RWPE1 (cell line): Measurements from ENCODE around the gene PRADC1.
"Not testable (repeated sequence)": the region's sequence is repeated elsewhere in the genome, so short reads cannot be mapped to it uniquely, and the experiment has no call there.

Experiments
- CTCF ChIA-PET: fragments of 350-600 bp; sonication (Branson Sonifier 250); formaldehyde crosslinking; extraction: SDS; loops from one replicate; lab custom pipeline; 2021; lab: Yijun Ruan, JAX
- POLR2A ChIA-PET: fragments of 400-600 bp; formaldehyde crosslinking; extraction: SDS; loops from one replicate; lab custom pipeline; 2020; ENCODE audit warnings: antibody characterized with exemption; ENCODE audit not compliant: low non-redundant PET; lab: Yijun Ruan, JAX
- DNase-seq: peaks from one replicate; pipeline ENCODE4 v3.0.0; 2012; ENCODE audit warnings: low spot score
- H3K27ac ChIP-seq: fragments of 450-650 bp; 2 replicates; pipeline ENCODE4 v1.5.1; 2017
- CTCF ChIP-seq: fragments of 450-650 bp; conservative IDR thresholded peaks from 2 replicates; pipeline ENCODE4 v1.5.1; 2017; ENCODE audit warnings: low read depth, mild to moderate bottlenecking

The PRADC1 gene

DNA sequence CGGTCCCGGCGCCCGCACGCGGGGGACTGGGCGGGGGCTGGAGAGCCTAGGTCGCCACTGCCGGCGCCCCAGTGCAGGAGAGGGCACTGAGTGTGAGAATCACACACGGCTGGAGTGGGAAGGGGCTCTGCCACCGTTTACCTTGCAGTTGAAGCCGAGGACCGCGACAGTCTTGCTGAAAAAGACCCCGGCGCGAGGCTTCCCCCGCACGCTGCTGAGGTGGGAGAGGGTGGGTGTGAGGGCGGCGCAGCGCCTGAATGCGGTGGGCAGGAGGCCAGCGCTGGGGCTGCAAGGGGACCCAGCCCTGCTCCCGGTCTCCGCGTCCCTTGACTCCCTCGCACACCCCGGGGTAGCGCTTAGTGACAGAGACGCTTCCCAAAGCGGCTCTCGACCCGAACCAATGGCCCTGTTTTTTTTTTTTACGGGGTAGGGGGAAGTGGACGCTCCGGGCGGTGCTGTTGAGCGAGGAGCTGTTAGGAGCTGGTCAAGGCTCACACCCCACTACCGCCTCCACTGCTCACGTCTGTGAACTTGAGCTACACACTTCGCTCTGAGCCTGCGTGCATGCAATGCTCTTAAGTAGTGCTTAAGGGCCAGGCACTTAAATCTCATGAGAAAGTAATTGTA lies 29.9 kb downstream of the PRADC1 start:
- POLR2A ChIA-PET = no interaction called here
- DNase-seq = no peak
- H3K27ac ChIP-seq = no peak overlapping the region
- TF ChIP-seq CTCF = no peak
- CTCF ChIA-PET = interaction anchor here (0.6 to 2.6 kb wide), 2 partner anchors 9 to 96 kb away, joined by 3 to 7 read pairs; no protein-coding TSS in a partner anchor

DNA sequence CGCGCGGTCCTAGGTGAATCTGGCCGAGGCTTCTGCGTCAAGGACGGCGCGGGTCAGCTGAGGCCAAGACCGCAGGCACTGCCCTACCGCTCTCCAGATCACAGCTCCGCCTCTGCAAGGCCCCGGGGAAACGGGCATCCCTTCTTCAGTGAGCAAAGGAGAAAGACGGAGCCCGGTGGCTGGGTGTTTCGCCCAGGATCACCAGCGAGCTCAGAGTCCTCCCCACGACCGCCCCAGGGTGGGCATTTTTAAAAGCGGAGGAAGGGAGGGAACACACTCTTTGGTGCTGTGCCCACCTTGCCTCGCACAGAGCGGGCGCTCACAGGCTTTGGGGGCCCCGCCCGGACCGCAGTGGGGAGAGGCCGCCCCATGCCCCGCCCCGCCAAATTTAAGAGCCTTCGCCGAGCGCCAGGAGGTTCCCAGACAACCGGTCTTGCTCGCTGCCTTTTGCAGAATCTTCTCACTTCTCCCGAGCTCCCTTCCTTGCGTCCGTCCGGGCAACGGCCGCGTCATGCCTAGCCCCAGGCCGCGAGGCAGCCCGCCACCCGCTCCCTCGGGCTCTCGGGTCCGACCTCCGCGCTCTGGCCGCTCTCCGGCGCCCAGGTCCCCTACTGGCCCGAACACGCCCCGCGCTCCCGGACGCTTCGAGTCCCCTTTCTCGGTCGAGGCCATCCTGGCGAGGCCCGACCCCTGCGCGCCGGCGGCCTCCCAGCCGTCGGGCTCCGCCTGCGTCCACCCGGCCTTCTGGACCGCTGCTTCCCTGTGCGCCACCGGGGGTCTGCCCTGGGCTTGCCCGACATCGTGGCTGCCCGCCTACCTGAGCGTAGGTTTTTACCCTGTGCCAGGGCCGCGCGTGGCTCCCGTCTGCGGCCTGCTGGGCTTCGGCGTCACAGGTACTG lies 30.6 kb downstream of the PRADC1 start, which contains the start of gene NOTO:
TSS of gene NOTO (plus strand) at position 419 of the 899 bp plus-strand sequence. CDS start at position 512, 93 bp downstream.
- POLR2A ChIA-PET = no interaction called here
- DNase-seq = no peak
- no peak for TF ChIP-seq CTCF
- CTCF ChIA-PET = interaction anchor here (2.2 to 2.6 kb wide), 2 partner anchors 10 to 25 kb away, joined by 7 to 14 read pairs; no protein-coding TSS in a partner anchor
- no peak within 1 kb of the TSS for H3K27ac ChIP-seq

DNA sequence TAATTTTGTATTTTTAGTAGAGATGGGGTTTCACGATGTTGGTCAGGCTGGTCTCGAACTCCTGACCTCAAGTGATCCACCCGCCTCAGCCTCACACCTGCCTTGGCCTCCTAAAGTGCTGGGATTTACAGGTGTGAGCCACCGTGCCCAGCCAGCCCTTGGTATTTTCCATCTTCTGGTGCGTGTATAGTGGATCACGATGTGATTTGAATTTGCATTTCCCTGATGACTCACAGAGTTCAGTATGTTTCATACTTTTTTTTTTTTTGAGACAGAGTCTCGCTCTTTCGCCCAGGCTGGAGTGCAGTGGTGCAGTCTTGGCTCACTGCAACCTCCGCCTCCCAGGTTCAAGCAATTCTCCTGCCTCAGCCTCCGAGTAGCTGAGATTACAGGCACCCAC lies 32.8 kb downstream of the PRADC1 start:
- POLR2A ChIA-PET, H3K27ac ChIP-seq, DNase-seq: not testable (repeated sequence)
- CTCF ChIA-PET = interaction anchor here (2.2 kb wide), 1 partner anchor 23 kb away, joined by 14 read pairs; no protein-coding TSS in a partner anchor

- no peak for DNase-seq
- ChIA-PET POLR2A (no interaction called here), CTCF (interaction anchor here (0.6 kb wide), 1 partner anchor 1187 kb away, joined by 4 read pairs; no protein-coding TSS in a partner anchor)
- no peak overlapping the region for H3K27ac ChIP-seq
- no peak for TF ChIP-seq CTCF
These were observed 35.5 kb downstream of the PRADC1 start for GRCh38 chr2:73197579-73197978.

- DNase-seq = no peak
- ChIA-PET CTCF (interaction anchor here (0.7 to 0.8 kb wide), 2 partner anchors 214 to 1591 kb away, joined by 4 read pairs; no protein-coding TSS in a partner anchor), POLR2A (no interaction called here)
- TF ChIP-seq CTCF = no peak
- no peak overlapping the region for H3K27ac ChIP-seq
These were observed 45.5 kb downstream of the PRADC1 start for GRCh38 chr2:73187549-73187948.

DNA sequence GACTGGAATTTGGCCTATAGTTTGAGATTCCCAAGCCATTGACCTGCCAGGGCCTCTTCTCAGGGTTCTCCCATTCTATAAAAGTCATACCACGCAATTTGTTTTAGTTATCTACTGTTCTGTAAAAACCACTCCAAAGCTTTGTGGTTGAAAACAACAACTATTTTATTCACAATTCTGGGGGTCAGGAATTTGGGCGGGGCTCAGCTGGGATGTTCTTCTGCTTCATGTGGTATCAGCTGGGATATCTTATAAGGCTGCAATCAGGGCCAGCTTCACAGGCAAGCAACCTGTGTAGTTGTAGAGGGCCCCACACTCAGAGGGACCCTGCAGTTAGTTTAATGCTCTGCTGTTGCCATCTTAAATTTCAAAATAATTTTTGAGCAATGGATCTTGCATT lies 47.1 kb downstream of the PRADC1 start:
- ChIA-PET CTCF (interaction anchor here (1.4 kb wide), 1 partner anchor 9 kb away, joined by 7 read pairs; no protein-coding TSS in a partner anchor), POLR2A (no interaction called here)
- TF ChIP-seq CTCF = no peak
- H3K27ac ChIP-seq = no peak overlapping the region
- no peak for DNase-seq
